Large intestine (tissue), 3 donors: ENCODE measurements around the gene ETFBKMT. TPM values are rescaled to one million over a fixed set of nuclear protein-coding genes. Genes with fewer than 3 reads are reported as not detected.
A peak's percentile ranks its signal among the peaks of the same experiment; 100 is the strongest.
"Not testable (repeated sequence)": the region's sequence is repeated elsewhere in the genome, so short reads cannot be mapped to it uniquely, and the experiment has no call there.

Experiments
- DNase-seq, 2 donors: peaks; one replicate each; pipeline versions ENCODE4 v3.0.0 to v3.0.0-alpha.2; 2013
- H3K27ac ChIP-seq: one replicate; pipeline ENCODE4 v1.5.1; 2013; ENCODE audit warnings: low read length
- H3K27me3 ChIP-seq: 2 replicates; pipeline ENCODE4 v1.6.1; 2013; ENCODE audit warnings: low read length; ENCODE audit not compliant: control insufficient read depth, insufficient read depth
- H3K36me3 ChIP-seq: 2 replicates; pipeline ENCODE4 v1.6.1; 2013; ENCODE audit warnings: low read length; ENCODE audit not compliant: control insufficient read depth, insufficient read depth
- H3K4me1 ChIP-seq: one replicate; pipeline ENCODE4 v1.6.1; 2013; ENCODE audit warnings: low read length; ENCODE audit not compliant: control insufficient read depth, insufficient read depth
- H3K4me3 ChIP-seq: one replicate; pipeline ENCODE4 v1.5.1; 2013; ENCODE audit warnings: low read length
- H3K9me3 ChIP-seq: one replicate; pipeline ENCODE4 v1.6.1; 2013; ENCODE audit warnings: mild to moderate bottlenecking, low read depth, low read length, moderate library complexity; ENCODE audit not compliant: control insufficient read depth
- WGBS: methylation state at CpG from one replicate; pipeline ENCODE4 v1.1.5; 2013; ENCODE audit warnings: low lambda C conversion rate; ENCODE audit not compliant: insufficient coverage; 5-methylcytosine and 5-hydroxymethylcytosine counted together
- polyA plus RNA-seq: library from polyadenylated mRNA; unstranded; fragments of 120-200 nt; gene quantifications from one replicate; pipeline ENCODE4 v1.2.1, GENCODE V29; 2013

Gene ETFBKMT
- polyA plus RNA-seq, 1 donor: 4.1 TPM

DNA sequence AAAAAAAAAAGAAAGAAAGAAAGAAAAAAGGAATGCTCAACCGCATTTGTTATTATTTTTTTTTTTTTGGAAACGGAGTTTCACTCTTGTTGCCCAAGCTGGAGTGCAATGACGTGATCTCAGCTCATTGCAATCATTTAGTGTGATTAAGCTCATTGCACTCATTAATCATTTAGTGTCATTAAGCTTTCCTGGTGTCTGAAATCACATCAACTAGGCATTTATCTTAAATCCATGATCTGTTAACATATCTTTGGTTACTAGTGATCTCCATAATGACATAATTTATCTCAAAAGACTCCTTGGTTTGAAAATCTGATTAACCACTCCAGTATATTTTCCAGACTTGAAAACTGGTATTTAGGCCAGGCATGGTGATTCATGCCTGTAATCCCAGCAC lies 26.3 kb downstream of the ETFBKMT start:
- no peaks in the 10 kb centered on the region for H3K27me3 ChIP-seq
- no peak overlapping the region for H3K4me3 ChIP-seq
- peaks cover 22% of the 10 kb centered on the region for H3K9me3 ChIP-seq
- no peak overlapping the region for H3K27ac ChIP-seq
- no peak for DNase-seq
- no peaks in the 10 kb centered on the region for H3K4me1 ChIP-seq
- peaks cover 7% of the 10 kb centered on the region for H3K36me3 ChIP-seq
- no CpG with 5 or more reads among the region's 3 CpGs for whole genome bisulfite sequencing

DNA sequence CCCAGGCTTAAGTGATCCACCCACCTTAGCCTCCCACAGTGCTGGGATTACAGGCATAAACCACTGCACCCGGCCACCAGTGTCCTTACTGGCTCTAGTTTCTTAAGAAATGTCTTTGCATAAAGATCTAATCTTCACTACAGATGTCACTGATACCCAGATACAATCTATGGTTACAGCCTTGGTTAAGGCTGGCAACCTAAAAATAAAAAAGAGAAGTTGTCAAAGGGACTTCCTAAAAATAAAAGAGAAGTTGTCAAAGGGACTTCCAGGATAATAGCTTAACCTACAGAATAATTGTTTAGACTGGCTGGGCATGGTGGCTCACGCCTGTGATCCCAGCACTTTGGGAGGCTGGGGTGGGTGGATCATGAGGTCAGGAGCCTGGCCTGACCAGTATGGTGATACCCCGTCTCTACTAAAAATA lies 27.6 kb downstream of the ETFBKMT start:
- peaks cover 7% of the 10 kb centered on the region for H3K36me3 ChIP-seq
- no peak overlapping the region for H3K4me3 ChIP-seq
- DNase-seq: no peak
- H3K9me3 ChIP-seq: peaks cover 22% of the 10 kb centered on the region
- no peaks in the 10 kb centered on the region for H3K27me3 ChIP-seq
- no peak overlapping the region for H3K27ac ChIP-seq
- H3K4me1 ChIP-seq: no peaks in the 10 kb centered on the region
- WGBS: no CpG with 5 or more reads among the region's 3 CpGs

DNA sequence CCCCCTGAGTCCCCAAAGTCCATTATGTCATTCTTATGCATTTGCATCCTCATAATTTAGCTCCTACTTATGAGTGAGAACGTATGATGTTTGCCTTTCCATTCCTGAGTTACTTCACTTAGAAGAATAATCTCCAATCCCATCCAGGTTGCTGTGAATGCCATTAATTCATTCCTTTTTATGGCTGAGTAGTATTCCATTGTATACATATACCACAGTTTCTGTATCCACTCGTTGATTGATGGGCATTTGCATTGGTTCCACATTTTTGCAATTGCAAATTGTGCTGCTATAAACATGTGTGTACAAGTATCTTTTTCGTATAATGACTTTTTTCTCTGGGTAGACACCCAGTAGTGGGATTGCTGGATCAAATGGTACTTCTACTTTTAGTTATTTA lies 30.4 kb downstream of the ETFBKMT start:
- DNase-seq, H3K36me3 ChIP-seq, H3K27ac ChIP-seq, H3K4me3 ChIP-seq, H3K27me3 ChIP-seq, H3K4me1 ChIP-seq: not testable (repeated sequence)
- H3K9me3 ChIP-seq: peaks cover 17% of the 10 kb centered on the region
- WGBS: 100% methylated on average over 1 of the region's 3 CpGs

DNA sequence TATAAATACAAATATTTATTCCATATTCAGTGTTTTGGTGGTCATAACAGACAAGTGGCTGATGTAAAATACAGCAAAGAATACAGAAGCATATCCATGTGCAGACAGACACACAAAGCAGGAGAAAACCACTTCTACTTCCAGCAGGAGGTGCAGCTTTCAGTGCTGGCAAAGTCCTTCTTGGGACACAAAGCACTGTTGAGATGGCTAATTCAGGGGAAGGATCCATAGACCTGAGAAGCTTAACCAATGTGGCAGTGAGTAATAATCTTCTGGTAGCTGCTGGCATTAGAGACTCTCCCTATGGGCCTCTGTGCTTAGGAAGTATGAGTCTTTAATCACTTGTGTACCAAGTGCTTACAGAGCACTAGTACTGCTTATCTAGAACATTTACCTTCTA lies 42.6 kb downstream of the ETFBKMT start:
- H3K27me3 ChIP-seq: no peaks in the 10 kb centered on the region
- H3K27ac ChIP-seq: no peak overlapping the region
- peaks cover 3% of the 10 kb centered on the region for H3K36me3 ChIP-seq
- no peaks in the 10 kb centered on the region for H3K4me1 ChIP-seq
- peak in 1 of 2 donors; percentile 15 for DNase-seq
- no peaks in the 10 kb centered on the region for H3K9me3 ChIP-seq
- no peak overlapping the region for H3K4me3 ChIP-seq

DNA sequence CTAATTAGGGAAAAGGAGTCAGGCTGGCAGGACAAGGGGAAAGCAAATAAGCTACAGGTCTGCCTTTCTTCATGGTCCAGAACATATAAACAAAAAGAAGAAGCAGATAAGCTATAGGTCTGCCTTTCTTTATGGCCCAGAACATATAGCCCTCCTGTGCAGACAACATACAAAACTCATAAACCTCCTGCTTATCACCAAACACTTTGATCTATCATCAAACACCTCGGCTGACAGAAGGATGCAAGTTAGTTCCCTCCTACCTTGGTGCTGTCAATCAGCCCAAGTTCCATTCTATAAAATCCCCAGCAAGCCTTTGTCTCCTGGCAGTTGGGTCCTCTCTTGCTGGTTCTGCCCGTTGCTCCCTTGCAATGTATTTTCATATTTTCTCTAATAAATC lies 46.1 kb downstream of the ETFBKMT start:
- no peak for DNase-seq
- Histone ChIP-seq H3K9me3 (peaks cover 11% of the 10 kb centered on the region), H3K4me1 (no peaks in the 10 kb centered on the region), H3K27ac (no peak overlapping the region), H3K27me3 (no peaks in the 10 kb centered on the region), H3K4me3 (no peak overlapping the region), H3K36me3 (no peaks in the 10 kb centered on the region)
- WGBS: no CpG with 5 or more reads among the region's 2 CpGs

DNA sequence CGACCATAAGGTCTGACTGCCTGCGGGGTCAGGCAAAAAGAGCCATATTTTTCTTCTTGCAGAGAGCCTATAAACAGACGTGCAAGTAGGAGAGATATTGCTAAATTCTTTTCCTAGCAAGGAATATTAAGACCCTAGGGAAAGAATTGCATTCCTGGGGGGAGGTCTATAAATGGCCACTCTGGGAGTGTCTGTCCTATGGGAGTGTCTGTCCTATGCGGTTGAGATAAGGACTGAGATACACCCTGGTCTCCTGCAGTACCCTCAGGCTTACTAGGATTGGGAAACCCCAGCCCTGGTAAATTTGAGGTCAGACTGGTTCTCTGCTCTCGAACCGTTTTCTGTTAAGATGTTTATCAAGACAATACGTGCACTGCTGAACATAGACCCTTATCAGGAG lies 48.6 kb downstream of the ETFBKMT start:
- not testable (repeated sequence) for H3K27me3 ChIP-seq, H3K4me1 ChIP-seq, H3K27ac ChIP-seq, H3K36me3 ChIP-seq, H3K4me3 ChIP-seq, DNase-seq
- WGBS: 100% methylated on average over 2 of the region's 7 CpGs
- peaks cover 14% of the 10 kb centered on the region for H3K9me3 ChIP-seq

DNA sequence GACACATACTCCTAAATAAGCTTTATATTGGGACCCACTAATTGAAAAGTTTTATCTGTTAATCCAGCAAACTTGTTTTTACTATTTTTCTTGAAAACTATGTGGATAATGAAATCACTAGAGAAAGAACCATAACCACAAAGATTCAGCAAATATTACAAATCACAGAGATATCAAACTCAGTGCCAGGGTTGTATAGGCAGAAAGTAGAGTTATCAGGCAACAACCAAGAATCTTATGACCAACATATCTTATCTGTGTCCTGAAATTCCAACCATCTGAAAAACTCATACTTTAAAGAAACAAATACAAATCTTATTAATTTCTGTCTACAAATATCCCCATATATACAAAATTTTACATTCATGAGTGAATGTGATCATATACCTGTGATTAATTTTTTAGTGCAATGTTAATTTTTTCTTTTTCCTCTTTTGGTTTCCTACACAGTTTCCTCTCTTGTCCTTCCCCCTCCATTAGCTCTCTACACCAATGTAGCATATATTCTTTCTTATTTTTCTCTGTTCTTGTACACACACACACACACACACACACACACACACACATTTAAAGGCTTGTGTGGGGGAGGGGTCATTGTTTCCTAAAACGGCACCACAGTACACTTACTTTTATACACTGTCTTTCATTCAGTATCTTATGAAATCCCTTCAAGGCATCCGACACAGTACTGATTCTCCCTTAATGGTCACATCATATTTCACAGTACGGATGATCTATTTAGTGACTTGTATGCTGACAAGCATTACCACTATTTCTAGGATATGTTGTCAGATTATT lies 50.7 kb downstream of the ETFBKMT start:
- Histone ChIP-seq H3K27ac (no peak overlapping the region), H3K4me1 (no peaks in the 10 kb centered on the region), H3K4me3 (no peak overlapping the region), H3K27me3 (no peaks in the 10 kb centered on the region), H3K9me3 (peaks cover 14% of the 10 kb centered on the region), H3K36me3 (no peaks in the 10 kb centered on the region)
- no peak for DNase-seq
- no CpG with 5 or more reads among the region's 3 CpGs for WGBS

DNA sequence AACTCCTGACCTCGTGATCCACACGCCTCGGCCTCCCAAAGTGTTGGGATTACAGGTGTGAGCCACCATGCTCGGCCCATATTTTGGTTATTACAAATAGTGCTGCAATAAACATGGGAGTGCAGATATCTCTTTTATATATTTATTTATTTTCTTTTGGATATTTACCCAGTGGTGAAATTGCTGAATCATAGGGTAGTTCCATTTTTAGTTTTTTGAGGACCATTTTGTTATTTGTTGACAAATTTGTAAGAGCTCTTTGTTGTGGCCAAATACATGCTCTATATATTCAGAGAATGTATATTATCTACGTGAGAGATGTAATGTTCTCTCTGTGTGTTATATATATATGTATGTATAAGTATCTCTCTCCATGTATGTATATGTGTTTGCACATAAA lies 53.4 kb downstream of the ETFBKMT start:
- Histone ChIP-seq H3K27ac (no peak overlapping the region), H3K27me3 (no peaks in the 10 kb centered on the region), H3K4me1 (no peaks in the 10 kb centered on the region), H3K36me3 (no peaks in the 10 kb centered on the region), H3K4me3 (no peak overlapping the region), H3K9me3 (peaks cover 14% of the 10 kb centered on the region)
- no CpG with 5 or more reads among the region's 5 CpGs for WGBS
- no peak for DNase-seq

DNA sequence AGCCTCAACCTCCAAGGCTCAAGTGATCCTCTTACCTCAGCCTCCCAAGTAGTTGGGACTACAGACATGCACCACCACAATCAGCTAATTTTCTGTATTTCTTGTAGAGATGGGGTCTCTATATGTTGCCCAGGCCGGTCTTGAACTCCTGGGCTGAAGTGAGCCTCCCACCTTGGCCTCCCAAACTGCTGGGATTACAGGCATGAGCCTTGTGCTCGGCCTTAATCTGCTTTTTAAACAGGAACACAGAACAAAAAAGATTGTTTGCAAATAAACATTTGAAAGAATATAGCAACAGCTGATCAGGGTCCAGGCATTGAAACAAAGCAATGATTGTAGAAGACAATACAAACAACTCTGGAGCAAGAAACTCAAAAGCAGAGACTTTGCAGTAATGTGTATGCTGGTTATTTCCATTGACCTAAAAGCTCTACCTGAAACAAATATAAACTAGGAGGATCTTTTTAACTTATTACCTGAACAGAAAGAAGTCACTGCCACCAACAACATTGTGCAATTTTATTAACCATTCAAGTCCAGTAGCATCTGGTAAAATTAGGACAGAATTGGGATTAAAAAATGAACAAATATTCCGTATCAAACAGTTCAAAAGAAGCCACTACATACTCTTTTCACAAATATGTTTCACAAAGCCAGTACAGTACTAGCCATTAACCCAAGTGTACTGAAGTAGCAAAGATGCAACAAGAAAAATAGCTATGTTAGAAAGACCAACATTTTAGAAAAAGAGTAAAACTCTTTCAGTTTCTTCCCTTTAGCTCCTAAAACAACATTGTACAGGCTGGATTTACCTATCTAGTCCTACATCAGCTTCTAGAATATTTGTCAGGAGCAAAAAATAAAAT lies 55.2 kb downstream of the ETFBKMT start:
- Histone ChIP-seq H3K36me3 (peaks cover 2% of the 10 kb centered on the region), H3K27me3 (no peaks in the 10 kb centered on the region), H3K4me1 (no peaks in the 10 kb centered on the region), H3K9me3 (peaks cover 9% of the 10 kb centered on the region), H3K27ac (peak overlapping the region; percentile 32), H3K4me3 (no peak overlapping the region)
- no CpG with 5 or more reads among the region's 3 CpGs for WGBS
- no peak for DNase-seq

DNA sequence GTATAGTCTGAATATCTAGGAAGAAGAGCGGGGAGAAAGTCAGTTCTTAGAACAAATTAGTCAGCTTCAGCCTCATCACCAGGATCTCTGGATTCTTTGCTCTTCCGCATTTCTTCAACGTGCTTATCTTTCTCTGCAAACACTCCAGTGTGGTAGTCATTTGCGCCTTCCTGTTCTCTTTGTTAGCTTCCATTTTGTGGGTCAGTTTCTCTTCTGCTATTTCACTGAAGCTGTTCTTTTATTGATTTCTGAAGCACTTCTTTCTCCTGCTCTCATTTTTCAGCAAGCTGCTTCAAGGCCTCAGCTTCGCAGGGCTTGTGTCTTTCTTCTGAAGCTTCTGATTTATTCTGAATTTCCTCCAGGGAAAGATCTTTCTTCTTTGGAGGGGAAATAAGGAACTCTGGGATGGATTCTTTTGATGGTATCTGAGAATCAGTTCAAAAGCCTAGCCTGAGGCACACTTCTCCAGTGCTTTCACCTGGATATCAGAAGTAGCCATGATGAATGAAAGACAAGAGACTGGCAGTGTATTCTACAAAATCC lies 55.9 kb downstream of the ETFBKMT start:
- no peaks in the 10 kb centered on the region for H3K27me3 ChIP-seq
- peak; percentile 43 to 62 for DNase-seq
- peaks cover 2% of the 10 kb centered on the region for H3K36me3 ChIP-seq
- no peaks in the 10 kb centered on the region for H3K4me1 ChIP-seq
- peaks cover 8% of the 10 kb centered on the region for H3K9me3 ChIP-seq
- WGBS: 47% methylated on average over 3 of the region's 5 CpGs
- H3K27ac ChIP-seq: peak overlapping the region; percentile 32
- H3K4me3 ChIP-seq: no peak overlapping the region
